K562 (cell line): ENCODE results near the gene SRPRA. TPM values are rescaled to one million over a fixed set of nuclear protein-coding genes. Genes with fewer than 3 reads are reported as not detected.

Source experiments
- ATAC-seq: fragments of 200-7000 bp; cut with Tn5 transposase; 3 replicates; pipeline ENCODE4 v1.9.1; 2020; ENCODE audit warnings: moderate library complexity
- BruUV-seq: library from RNA; stranded (reverse); fragments of 400-500 nt; replicated peaks from 2 replicates; lab custom pipeline; 2021; lab: Mats Ljungman, UMichigan
- CTCF ChIA-PET: fragments of 300-600 bp; formaldehyde crosslinking; extraction: SDS; loops from one replicate; lab custom pipeline; 2021; ENCODE audit warnings: low intra/inter-chr PET ratio; lab: Yijun Ruan, JAX
- POLR2A ChIA-PET: fragments of 300-600, 350-650 bp; sonication (Branson Sonifier 250); formaldehyde crosslinking; extraction: SDS; loops from one replicate; lab custom pipeline; 2021; ENCODE audit warnings: antibody characterized with exemption, inconsistent platforms; lab: Yijun Ruan, JAX
- DNase-seq, 4 experiments: peaks; one replicate each; pipeline versions ENCODE4 v3.0.0 to v3.0.0-alpha.2; 2011 to 2018; ENCODE audit warnings: low spot score in 3 of 4, mixed read lengths in 3 of 4; ENCODE audit errors: extremely low read depth in 1 of 4
- FAIRE-seq: peaks from 2 replicates; lab custom pipeline; 2011; peaks lifted over from hg19 to GRCh38; lab: Jason Lieb, UNC
- H2AFZ ChIP-seq: 2 replicates; pipeline ENCODE4 v1.6.0; 2011; ENCODE audit warnings: low read depth, low read length, control low read depth, inconsistent platforms
- H3K27ac ChIP-seq: fragments of 200-600 bp; 3 replicates; pipeline ENCODE4 v1.8.0; 2011; ENCODE audit warnings: low read depth, mild to moderate bottlenecking, control low read depth, inconsistent platforms, low read length, moderate library complexity, mixed read lengths; ENCODE audit errors: extremely low read depth
- H3K27me3 ChIP-seq, 2 experiments: fragments of 300-600 bp in 1 of 2; 2 replicates in 1 of 2; 3 replicates in 1 of 2; pipeline versions ENCODE4 v1.6.0 to v1.8.0; 2011; ENCODE audit warnings: inconsistent platforms in 2 of 2, low read length in 2 of 2, mild to moderate bottlenecking in 1 of 2, mixed read lengths in 1 of 2, moderate library complexity in 1 of 2; ENCODE audit not compliant: control insufficient read depth in 2 of 2, insufficient read depth in 2 of 2
- H3K36me3 ChIP-seq: fragments of 300-600 bp; 3 replicates; pipeline ENCODE4 v1.8.0; 2011; ENCODE audit warnings: mild to moderate bottlenecking, low read length, inconsistent platforms; ENCODE audit not compliant: control insufficient read depth, insufficient read depth
- H3K4me1 ChIP-seq, 2 experiments: fragments of 200-600 bp in 1 of 2; replicated peaks in 1 of 2; 2 replicates in 1 of 2; 3 replicates in 1 of 2; pipeline versions ENCODE4 v1.5.1 to v1.8.0; 2011; ENCODE audit warnings: inconsistent platforms in 2 of 2, low read length in 2 of 2, mild to moderate bottlenecking in 1 of 2, mixed read lengths in 1 of 2, moderate library complexity in 1 of 2; ENCODE audit not compliant: control insufficient read depth in 2 of 2, insufficient read depth in 2 of 2
- H3K4me2 ChIP-seq: 2 replicates; pipeline ENCODE4 v1.6.1; 2011; ENCODE audit warnings: low read length, control low read depth, inconsistent platforms, mixed read lengths; ENCODE audit not compliant: insufficient read depth
- H3K4me3 ChIP-seq: fragments of 200-600 bp; sonication (generic), shearing (Covaris generic); 2 replicates; pipeline ENCODE4 v1.5.1; 2016; ENCODE audit warnings: control low read depth, inconsistent platforms
- H3K79me2 ChIP-seq: fragments of 200-600 bp; 3 replicates; pipeline ENCODE4 v1.8.0; 2011; ENCODE audit warnings: low read length, inconsistent platforms; ENCODE audit not compliant: control insufficient read depth, insufficient read depth
- H3K9ac ChIP-seq, 2 experiments: 2 replicates each; pipeline versions ENCODE4 v1.6.0 to v1.6.1; 2011; ENCODE audit warnings: low read depth in 2 of 2, low read length in 2 of 2, control low read depth in 1 of 2, inconsistent platforms in 1 of 2, mild to moderate bottlenecking in 1 of 2, mixed read lengths in 1 of 2; ENCODE audit not compliant: insufficient read depth in 1 of 2
- H3K9me1 ChIP-seq: one replicate; pipeline ENCODE4 v1.6.0; 2011; ENCODE audit warnings: inconsistent platforms, mild to moderate bottlenecking, low read length, moderate library complexity; ENCODE audit not compliant: control insufficient read depth, insufficient read depth
- H3K9me3 ChIP-seq: replicated peaks from 2 replicates; pipeline ENCODE4 v1.5.1; 2011; ENCODE audit warnings: low read depth, low read length, inconsistent platforms; ENCODE audit not compliant: control insufficient read depth, insufficient read depth
- H4K20me1 ChIP-seq: replicated peaks from 2 replicates; pipeline ENCODE4 v1.6.1; 2011; ENCODE audit warnings: low read length, inconsistent platforms, mixed read lengths; ENCODE audit not compliant: control insufficient read depth, insufficient read depth
- CBX5 ChIP-seq: IDR thresholded peaks from 2 replicates; pipeline ENCODE4 v1.6.1; 2014; ENCODE audit warnings: low read depth, borderline replicate concordance
- DMBX1 ChIP-seq: fragments of 250-450 bp; sonication (Bioruptor Pico); IDR thresholded peaks from 2 replicates; pipeline ENCODE4 v1.8.0; 2022; ENCODE audit warnings: inconsistent platforms, mild to moderate bottlenecking, moderate library complexity, borderline replicate concordance
- FOXP4 ChIP-seq: sonication (generic); formaldehyde crosslinking; IDR thresholded peaks from 2 replicates; pipeline ENCODE4 v1.8.0; 2022; ENCODE audit warnings: mild to moderate bottlenecking, missing genetic modification reagents, borderline replicate concordance
- FUS ChIP-seq: fragments of 200-400 bp; formaldehyde crosslinking; optimal IDR thresholded peaks from 2 replicates; pipeline ENCODE3; 2017; ENCODE audit warnings: low read depth, low read length
- KDM5B ChIP-seq: fragments of 200-600 bp; sonication (generic); IDR thresholded peaks from 2 replicates; pipeline ENCODE4 v1.6.1; 2012; ENCODE audit warnings: low read depth, mild to moderate bottlenecking, moderate library complexity, low read length, control low read depth, inconsistent platforms; ENCODE audit not compliant: insufficient replicate concordance
- PRPF4 ChIP-seq: fragments of 200-400 bp; formaldehyde crosslinking; IDR thresholded peaks from one replicate; pipeline ENCODE4 v1.6.1; 2017; ENCODE audit warnings: low read length, low read depth, mild to moderate bottlenecking; ENCODE audit not compliant: insufficient read depth, poor library complexity, severe bottlenecking
- RFX5 ChIP-seq: IDR thresholded peaks from 2 replicates; pipeline ENCODE4 v1.6.1; 2011; ENCODE audit warnings: low read depth, mild to moderate bottlenecking, improper control_type of control experiment, low read length
- SMARCC2 ChIP-seq: fragments of 450-650 bp; IDR thresholded peaks from 2 replicates; pipeline ENCODE4 v1.6.1; 2017; ENCODE audit warnings: antibody characterized with exemption, moderate library complexity, mild to moderate bottlenecking, low read depth
- SRF ChIP-seq, 2 experiments: fragments of 250-450, 450-650 bp in 1 of 2; sonication (Bioruptor Pico) in 1 of 2; sonication (generic) in 1 of 2; formaldehyde crosslinking; IDR thresholded peaks; 2 replicates each; pipeline versions ENCODE4 v1.5.0 to v1.5.1; 2020 to 2022; ENCODE audit warnings: mild to moderate bottlenecking in 1 of 2, missing genetic modification reagents in 1 of 2
- TAF15 ChIP-seq: fragments of 200-400 bp; formaldehyde crosslinking; IDR thresholded peaks from 2 replicates; pipeline ENCODE4 v1.6.1; 2017; ENCODE audit warnings: mild to moderate bottlenecking, low read depth, low read length, moderate library complexity
- ZNF449 ChIP-seq: fragments of 250-450 bp; sonication (Bioruptor Pico); IDR thresholded peaks from 2 replicates; pipeline ENCODE4 v1.8.0; 2022; ENCODE audit warnings: moderate library complexity, mild to moderate bottlenecking, inconsistent platforms
- ZZZ3 ChIP-seq: fragments of 450-650 bp; IDR thresholded peaks from 2 replicates; pipeline ENCODE4 v1.6.1; 2016; ENCODE audit warnings: antibody characterized with exemption, mild to moderate bottlenecking, moderate library complexity
- WGBS: fragments of 100-300 bp; shearing (Covaris generic); methylation state at CpG from one replicate; pipeline ENCODE4 v1.1.6; 2016; ENCODE audit warnings: low coverage, mixed read lengths; ENCODE audit not compliant: insufficient coverage; ENCODE audit errors: missing lambda C conversion rate; 5-methylcytosine and 5-hydroxymethylcytosine counted together
- in situ Hi-C: fragments of 300-500 bp; cut with MboI; formaldehyde crosslinking; loops from 4 replicates; pipeline ENCODE4 v1.15.0; 2018; ENCODE audit warnings: inconsistent platforms, mixed read lengths
- intact Hi-C: fragments of 100-400 bp; cut with micrococcal nuclease; formaldehyde crosslinking; loops from 2 replicates; pipeline ENCODE4 v1.14.2; 2022
- polyA plus RNA-seq, 8 experiments: library from polyadenylated mRNA; depleted of rRNA in 4 of 8; stranded (reverse) in 5 of 8; unstranded in 3 of 8; fragments of >200 nt; fragmentation: Nextera tagmentation in 2 of 8; fragmentation: Illumina TruSeq in 1 of 8; extraction: Ambion mirVana in 2 of 8; extraction: Trizol in 1 of 8; gene quantifications; 2 replicates each; pipeline versions ENCODE4 v1.2.1 to v1.2.3, GENCODE V29; 2011 to 2014; ENCODE audit warnings: inconsistent platforms in 1 of 8, missing spikeins in 1 of 8
- total RNA-seq, 7 experiments: library from RNA; depleted of rRNA in 6 of 7; stranded (reverse); fragments of >200 nt in 6 of 7; fragmentation: Illumina TruSeq in 2 of 7; extraction: Trizol in 2 of 7; gene quantifications; 2 replicates each; pipeline versions ENCODE4 v1.2.1 to v1.2.3, GENCODE V29; 2011 to 2021; ENCODE audit warnings: low replicate concordance in 1 of 7

SRPRA gene
- total and polyA plus RNA-seq, 9 of the 15 experiments (the other 6 are each of a cell fraction or from before 2014, with no cell fraction given): 33.5 to 124 (median 80.0) TPM

GRCh38 chr11:126312961-126313360 is 44.3 kb upstream of the SRPRA start:
- Histone ChIP-seq H3K9me3 (no peaks in the 10 kb centered on the region), H3K4me1 (no peaks in the 10 kb centered on the region; a peak in 1 of 5 replicates), H3K4me3 (no peak overlapping the region), H3K36me3 (peaks cover 8% of the 10 kb centered on the region; the same call in 2 of the 3 replicates), H3K9me1 (no peaks in the 10 kb centered on the region), H3K79me2 (no peaks in the 10 kb centered on the region), H2AFZ (no peak overlapping the region), H3K27ac (no peak overlapping the region), H3K27me3 (no peaks in the 10 kb centered on the region), H3K9ac (no peak overlapping the region), H3K4me2 (no peak overlapping the region), H4K20me1 (no peaks in the 10 kb centered on the region; the same call in 1 of the 2 replicates)
- WGBS: 71% methylated on average over 8 of the region's 8 CpGs
- ChIA-PET POLR2A (interaction anchor here (0.7 to 1.3 kb wide), 3 partner anchors 9 to 75 kb away, joined by 3 to 4 read pairs (median 4); partner anchors contain the start of gene DCPS), CTCF (no interaction called here)
- BruUV-seq: no TSS peak
- intact Hi-C loops: loop anchor here (5.0 kb wide), 1 partner anchor 109 kb away; no protein-coding TSS in a partner anchor
- FAIRE-seq (no peak), ATAC-seq (no peak), DNase-seq (no peak)
- TF ChIP-seq CBX5: no peak
- TF ChIP-seq SMARCC2: no peak
- TF ChIP-seq KDM5B: no peak
- TF ChIP-seq FOXP4: no peak
- no peak for TF ChIP-seq ZZZ3
- no peak for TF ChIP-seq SRF (CRISPR knock-in tag; IDR thresholded peaks at IDR 0.05)
- TF ChIP-seq PRPF4: no peak
- no peak for TF ChIP-seq TAF15
- TF ChIP-seq RFX5: no peak
- TF ChIP-seq FUS: no peak
- no peak for TF ChIP-seq DMBX1 (CRISPR knock-in tag)
- TF ChIP-seq ZNF449 (CRISPR knock-in tag): no peak
- in situ Hi-C loops: loop anchor here (25.0 kb wide), 2 partner anchors 99 to 674 kb away; no protein-coding TSS in a partner anchor
